Mesendoderm (in vitro differentiated cells): ENCODE measurements around the gene CSF1R.

Experiments used
- DNase-seq: peaks from one replicate; pipeline ENCODE4 v3.0.0; 2013
- H2AK5ac ChIP-seq: 2 replicates; pipeline ENCODE4 v1.6.1; 2013; ENCODE audit warnings: low read length, inconsistent platforms
- H2BK120ac ChIP-seq: 2 replicates; pipeline ENCODE4 v1.6.1; 2013; ENCODE audit warnings: low read depth, mild to moderate bottlenecking, low read length, moderate library complexity, mixed read lengths
- H2BK15ac ChIP-seq: replicated peaks from 2 replicates; pipeline ENCODE4 v1.6.1; 2013; ENCODE audit warnings: low read depth, mild to moderate bottlenecking, moderate library complexity
- H2BK5ac ChIP-seq: 2 replicates; pipeline ENCODE4 v1.6.1; 2013; ENCODE audit warnings: low read length, inconsistent platforms
- H3K18ac ChIP-seq: 2 replicates; pipeline ENCODE4 v1.6.1; 2013; ENCODE audit warnings: mild to moderate bottlenecking, low read length, mixed read lengths
- H3K23ac ChIP-seq: one replicate; pipeline ENCODE4 v1.6.1; 2013; ENCODE audit warnings: low read length
- H3K27ac ChIP-seq: 2 replicates; pipeline ENCODE4 v1.5.1; 2013; ENCODE audit warnings: low read depth, mild to moderate bottlenecking, inconsistent platforms, low read length, moderate library complexity
- H3K27me3 ChIP-seq: 2 replicates; pipeline ENCODE4 v1.6.1; 2013; ENCODE audit warnings: low read length, control low read depth, mild to moderate bottlenecking, inconsistent platforms; ENCODE audit not compliant: insufficient read depth, poor library complexity
- H3K36me3 ChIP-seq: 2 replicates; pipeline ENCODE4 v1.6.1; 2013; ENCODE audit warnings: low read length, inconsistent platforms; ENCODE audit not compliant: control insufficient read depth, insufficient read depth
- H3K4ac ChIP-seq: one replicate; pipeline ENCODE4 v1.6.1; 2013; ENCODE audit warnings: low read depth, mild to moderate bottlenecking, low read length, moderate library complexity
- H3K4me1 ChIP-seq: 2 replicates; pipeline ENCODE4 v1.6.1; 2013; ENCODE audit warnings: low read depth, low read length, inconsistent platforms; ENCODE audit not compliant: control insufficient read depth
- H3K4me2 ChIP-seq: 2 replicates; pipeline ENCODE4 v1.6.1; 2013; ENCODE audit warnings: low read length
- H3K4me3 ChIP-seq: 2 replicates; pipeline ENCODE4 v1.5.1; 2013; ENCODE audit warnings: mild to moderate bottlenecking, low read length
- H3K56ac ChIP-seq: one replicate; pipeline ENCODE4 v1.6.1; 2013; ENCODE audit warnings: low read length
- H3K79me1 ChIP-seq: 2 replicates; pipeline ENCODE4 v1.6.1; 2013; ENCODE audit warnings: low read length, inconsistent platforms
- H3K79me2 ChIP-seq: 2 replicates; pipeline ENCODE4 v1.6.1; 2013; ENCODE audit warnings: mild to moderate bottlenecking, low read length; ENCODE audit not compliant: control insufficient read depth, insufficient read depth
- H3K9ac ChIP-seq: 2 replicates; pipeline ENCODE4 v1.6.1; 2013; ENCODE audit warnings: low read length, inconsistent platforms
- H4K5ac ChIP-seq: one replicate; pipeline ENCODE4 v1.6.1; 2013; ENCODE audit warnings: low read length
- H4K8ac ChIP-seq: one replicate; pipeline ENCODE4 v1.6.1; 2013; ENCODE audit warnings: low read depth, mild to moderate bottlenecking, control low read depth, low read length, moderate library complexity
- WGBS: extraction: QIAGEN DNeasy Blood & Tissue Kit; methylation state at CpG from one replicate; pipeline ENCODE4 v1.1.7; 2013; ENCODE audit warnings: low lambda C conversion rate, missing lambda C conversion rate; ENCODE audit not compliant: insufficient coverage; ENCODE audit errors: extremely low coverage; 5-methylcytosine and 5-hydroxymethylcytosine counted together

Gene CSF1R

DNA sequence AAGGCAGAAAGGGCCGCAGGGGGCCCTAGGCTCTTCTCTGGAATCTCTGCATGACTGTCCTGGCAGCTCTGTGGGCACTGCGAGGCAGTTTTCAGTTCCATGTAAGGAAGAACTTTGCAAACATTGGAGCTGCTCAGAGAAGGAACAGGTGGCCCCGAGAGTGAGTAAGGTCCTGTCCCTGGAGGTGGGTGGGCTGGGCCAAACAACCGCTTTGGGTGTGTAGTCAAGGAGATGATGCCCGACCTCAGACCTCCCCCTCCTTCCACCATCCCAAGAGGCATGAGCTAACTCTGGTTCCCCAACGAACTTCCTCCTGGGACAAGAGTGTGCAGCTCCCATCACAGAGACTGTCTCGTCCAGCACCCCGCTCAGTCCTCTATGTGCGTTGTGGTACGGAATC is 20.5 kb downstream of the CSF1R start:
- no peak overlapping the region for H2BK15ac ChIP-seq

DNA sequence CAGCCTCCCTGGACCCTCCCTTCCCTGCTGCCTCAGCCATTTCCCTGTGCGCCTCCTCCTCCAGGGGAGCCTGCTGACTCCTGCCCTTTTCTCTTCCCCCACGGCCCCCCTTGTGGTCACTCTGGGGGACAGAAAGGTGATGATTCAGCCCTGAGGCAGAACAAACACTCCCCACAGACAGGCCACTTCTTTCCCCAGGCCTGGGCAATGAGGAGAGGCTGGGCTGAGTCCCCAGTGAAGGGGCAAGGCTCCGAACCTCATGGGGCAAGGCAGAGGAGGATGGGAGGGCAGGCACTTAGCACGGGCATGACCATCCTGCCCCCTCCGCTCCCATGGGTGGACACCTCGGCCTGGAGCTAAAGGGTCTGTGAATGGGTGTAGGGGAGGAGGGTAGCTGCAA is 21.0 kb downstream of the CSF1R start:
- H3K79me1 ChIP-seq, result no peaks in the 10 kb centered on the region
- no CpG with 5 or more reads among the region's 6 CpGs for WGBS
- H3K79me2 ChIP-seq, result no peaks in the 10 kb centered on the region
- no peak overlapping the region for H3K4ac ChIP-seq
- H3K4me2 ChIP-seq, result no peak overlapping the region
- no peak overlapping the region for H4K8ac ChIP-seq
- H2BK5ac ChIP-seq, result no peak overlapping the region
- no peak overlapping the region for H2AK5ac ChIP-seq
- DNase-seq, result no peak
- no peaks in the 10 kb centered on the region for H3K4me1 ChIP-seq
- H3K27ac ChIP-seq, result no peak overlapping the region
- H3K23ac ChIP-seq, result no peak overlapping the region
- no peak overlapping the region for H3K9ac ChIP-seq
- H2BK120ac ChIP-seq, result no peak overlapping the region
- no peak overlapping the region for H3K18ac ChIP-seq
- H2BK15ac ChIP-seq, result no peak overlapping the region
- no peak overlapping the region for H3K56ac ChIP-seq
- H4K5ac ChIP-seq, result no peak overlapping the region
- H3K4me3 ChIP-seq, result no peak overlapping the region
- no peaks in the 10 kb centered on the region for H3K36me3 ChIP-seq
- H3K27me3 ChIP-seq, result no peaks in the 10 kb centered on the region

More for the DNA sequence above, 20.5 kb downstream of the CSF1R start:
- Histone ChIP-seq H3K9ac (no peak overlapping the region), H2AK5ac (no peak overlapping the region), H2BK5ac (no peak overlapping the region), H3K36me3 (no peaks in the 10 kb centered on the region), H3K4me1 (no peaks in the 10 kb centered on the region), H2BK120ac (no peak overlapping the region), H3K23ac (no peak overlapping the region), H3K4me2 (no peak overlapping the region), H3K18ac (no peak overlapping the region), H4K5ac (no peak overlapping the region), H3K4ac (no peak overlapping the region), H3K27me3 (no peaks in the 10 kb centered on the region), H3K4me3 (no peak overlapping the region), H3K27ac (no peak overlapping the region), H3K79me2 (no peaks in the 10 kb centered on the region), H3K79me1 (no peaks in the 10 kb centered on the region), H3K56ac (no peak overlapping the region), H4K8ac (no peak overlapping the region)
- no peak for DNase-seq
- no CpG with 5 or more reads among the region's 10 CpGs for WGBS

DNA sequence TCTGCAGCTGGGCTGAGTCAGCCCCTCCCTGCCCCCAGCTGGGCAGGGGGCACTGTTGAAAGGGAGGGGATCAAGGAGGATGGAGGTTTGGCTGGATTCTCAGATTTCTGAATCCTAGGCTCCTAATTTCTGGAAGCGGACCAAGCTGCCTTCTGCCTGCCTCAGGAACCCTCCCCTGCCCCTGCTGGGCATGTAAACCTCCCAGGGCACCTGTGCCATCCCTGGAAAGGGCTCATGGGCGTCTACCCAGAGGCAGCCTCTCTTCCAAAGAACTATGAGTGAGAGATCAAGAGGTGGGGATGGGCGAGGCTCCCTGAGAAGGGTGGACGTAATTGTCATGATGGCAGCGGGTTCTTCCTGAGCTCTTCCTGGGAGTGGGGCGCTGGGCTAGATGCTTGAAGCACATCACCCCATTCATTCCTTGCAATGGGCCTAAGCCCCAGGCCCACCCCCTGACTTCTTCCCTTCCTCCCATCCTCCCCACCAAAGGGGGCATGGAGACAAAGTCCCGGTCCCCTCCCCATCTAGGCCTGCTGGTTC is 21.6 kb downstream of the CSF1R start:
- no peak overlapping the region for H3K27ac ChIP-seq
- H3K18ac ChIP-seq, result no peak overlapping the region
- H2BK120ac ChIP-seq, result no peak overlapping the region
- WGBS, result no CpG with 5 or more reads among the region's 7 CpGs
- no peak for DNase-seq
- no peaks in the 10 kb centered on the region for H3K36me3 ChIP-seq
- H3K79me2 ChIP-seq, result no peaks in the 10 kb centered on the region
- no peak overlapping the region for H2AK5ac ChIP-seq
- no peaks in the 10 kb centered on the region for H3K79me1 ChIP-seq
- H2BK5ac ChIP-seq, result no peak overlapping the region
- no peak overlapping the region for H2BK15ac ChIP-seq
- no peak overlapping the region for H4K5ac ChIP-seq
- no peak overlapping the region for H3K4me2 ChIP-seq
- H3K4me3 ChIP-seq, result no peak overlapping the region
- no peak overlapping the region for H3K56ac ChIP-seq
- H4K8ac ChIP-seq, result no peak overlapping the region
- H3K23ac ChIP-seq, result no peak overlapping the region
- no peak overlapping the region for H3K4ac ChIP-seq
- H3K4me1 ChIP-seq, result no peaks in the 10 kb centered on the region
- H3K27me3 ChIP-seq, result no peaks in the 10 kb centered on the region
- no peak overlapping the region for H3K9ac ChIP-seq

DNA sequence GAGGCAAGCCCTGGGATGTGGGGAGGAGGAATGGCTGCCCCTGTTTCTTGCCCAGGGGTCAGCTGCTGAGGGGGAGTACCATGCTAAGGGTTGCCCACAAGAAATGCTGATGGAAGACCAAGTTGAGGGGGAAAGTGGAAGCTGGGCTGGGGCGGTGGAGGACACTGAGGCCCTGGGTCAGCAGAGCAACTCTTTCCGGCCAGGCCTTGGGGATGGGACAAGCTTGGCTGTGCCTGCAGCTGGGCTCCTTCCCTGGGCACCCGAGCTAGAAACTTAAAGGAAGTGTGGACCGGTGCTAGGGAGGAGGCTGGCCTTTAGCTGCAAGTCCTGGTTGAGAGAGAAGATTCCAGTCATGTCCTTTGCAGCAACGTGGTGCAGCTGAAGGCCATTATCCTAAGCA is 22.7 kb downstream of the CSF1R start:
- Histone ChIP-seq H3K18ac (no peak overlapping the region), H3K4me2 (no peak overlapping the region), H3K79me1 (no peaks in the 10 kb centered on the region), H4K5ac (no peak overlapping the region), H3K56ac (no peak overlapping the region), H3K79me2 (no peaks in the 10 kb centered on the region), H2BK5ac (no peak overlapping the region), H3K36me3 (no peaks in the 10 kb centered on the region), H3K9ac (no peak overlapping the region), H3K4me3 (no peak overlapping the region), H2BK120ac (no peak overlapping the region), H2AK5ac (no peak overlapping the region), H2BK15ac (no peak overlapping the region), H3K4me1 (no peaks in the 10 kb centered on the region), H3K23ac (no peak overlapping the region), H4K8ac (no peak overlapping the region), H3K27ac (no peak overlapping the region), H3K4ac (no peak overlapping the region), H3K27me3 (no peaks in the 10 kb centered on the region)
- DNase-seq, result no peak
- no CpG with 5 or more reads among the region's 5 CpGs for WGBS

DNA sequence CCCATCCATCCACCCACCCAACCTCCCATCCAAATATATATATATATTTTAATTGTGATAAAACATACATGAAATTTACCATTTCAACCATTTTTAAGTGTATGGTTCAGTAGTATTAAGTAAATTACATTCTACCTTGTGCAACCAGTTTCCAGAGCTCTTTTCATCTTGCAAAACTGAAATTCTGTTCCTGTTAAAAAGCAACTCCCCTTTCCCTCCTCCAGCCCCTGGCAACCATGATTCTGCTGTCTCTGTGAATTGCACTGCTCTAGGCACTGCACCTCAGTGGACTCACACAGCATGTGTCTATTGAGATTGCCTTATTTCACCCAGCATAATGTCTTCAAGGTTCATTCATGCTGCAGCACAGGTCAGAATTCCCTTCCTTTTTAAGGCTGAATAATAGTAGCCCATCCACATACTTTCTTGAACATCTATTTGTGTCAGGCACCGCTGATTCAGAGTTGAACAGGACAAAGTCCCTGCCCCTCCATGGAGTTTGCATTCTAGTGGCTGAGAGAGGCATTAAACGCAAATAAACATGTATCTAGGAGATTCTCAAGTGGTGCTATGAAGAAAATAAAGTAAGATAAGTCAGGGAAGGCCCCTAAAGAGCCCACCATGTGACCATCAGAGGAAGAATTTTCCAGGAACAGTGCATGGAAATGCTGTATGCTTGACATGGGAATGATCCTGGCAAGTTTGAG is 24.0 kb downstream of the CSF1R start:
- Histone ChIP-seq H3K56ac (no peak overlapping the region), H3K18ac (no peak overlapping the region), H3K36me3 (no peaks in the 10 kb centered on the region), H3K4me1 (peaks cover 4% of the 10 kb centered on the region), H2BK15ac (no peak overlapping the region), H3K79me2 (no peaks in the 10 kb centered on the region), H3K4me3 (no peak overlapping the region), H2BK120ac (no peak overlapping the region), H4K5ac (no peak overlapping the region), H3K4ac (no peak overlapping the region), H3K27ac (no peak overlapping the region), H3K27me3 (no peaks in the 10 kb centered on the region), H2BK5ac (no peak overlapping the region), H4K8ac (no peak overlapping the region), H3K79me1 (no peaks in the 10 kb centered on the region), H2AK5ac (no peak overlapping the region), H3K23ac (no peak overlapping the region), H3K9ac (no peak overlapping the region), H3K4me2 (no peak overlapping the region)
- WGBS, result no CpG with 5 or more reads among the region's 2 CpGs
- no peak for DNase-seq

DNA sequence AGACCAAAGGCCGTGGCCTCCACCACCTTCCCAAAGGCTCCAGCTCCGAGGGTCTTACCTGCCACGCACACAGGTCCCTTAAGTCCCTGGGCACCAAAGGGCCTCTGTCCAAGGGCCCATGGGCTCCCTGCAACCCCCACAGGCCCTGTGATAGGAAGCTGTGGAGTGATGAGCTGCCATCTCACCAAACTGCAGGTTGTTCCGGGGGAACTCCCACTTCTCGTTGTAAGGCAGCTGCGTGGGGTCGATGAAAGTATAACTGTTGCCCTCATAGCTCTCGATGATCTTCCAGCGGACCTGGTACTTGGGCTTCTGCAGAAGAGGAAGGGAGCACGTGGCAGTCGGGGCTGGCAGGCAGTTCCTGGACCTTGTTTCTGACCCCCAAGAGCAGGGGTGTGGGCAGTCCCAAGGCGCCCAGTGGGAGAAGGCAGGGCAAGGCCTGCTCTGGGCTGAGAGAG is 24.8 kb downstream of the CSF1R start:
- Histone ChIP-seq H3K27me3 (no peaks in the 10 kb centered on the region), H3K4me1 (peaks cover 4% of the 10 kb centered on the region), H3K79me1 (no peaks in the 10 kb centered on the region), H3K18ac (no peak overlapping the region), H3K4me2 (no peak overlapping the region), H4K5ac (no peak overlapping the region), H2AK5ac (no peak overlapping the region), H2BK120ac (no peak overlapping the region), H3K36me3 (no peaks in the 10 kb centered on the region), H3K4ac (no peak overlapping the region), H3K56ac (no peak overlapping the region), H3K23ac (no peak overlapping the region), H3K4me3 (no peak overlapping the region), H2BK5ac (no peak overlapping the region), H2BK15ac (no peak overlapping the region), H3K79me2 (no peaks in the 10 kb centered on the region), H3K9ac (no peak overlapping the region), H3K27ac (no peak overlapping the region), H4K8ac (no peak overlapping the region)
- no CpG with 5 or more reads among the region's 12 CpGs for WGBS
- no peak for DNase-seq
